HG03558 (cell line): ENCODE results near the gene CCL5.

Experiments
- ATAC-seq: cut with Tn5 transposase; IDR thresholded peaks from one replicate; pipeline ENCODE4 v1.9.1; 2021; ENCODE audit warnings: moderate number of reproducible peaks; ENCODE audit not compliant: unreplicated experiment; ENCODE audit errors: extremely low read depth

Gene CCL5

GRCh38 chr17:35879773-35880654 is at the start of gene CCL5:
CCL5 (minus strand) TSS chr17:35880360.
- ATAC-seq: peak; percentile 66

DNA sequence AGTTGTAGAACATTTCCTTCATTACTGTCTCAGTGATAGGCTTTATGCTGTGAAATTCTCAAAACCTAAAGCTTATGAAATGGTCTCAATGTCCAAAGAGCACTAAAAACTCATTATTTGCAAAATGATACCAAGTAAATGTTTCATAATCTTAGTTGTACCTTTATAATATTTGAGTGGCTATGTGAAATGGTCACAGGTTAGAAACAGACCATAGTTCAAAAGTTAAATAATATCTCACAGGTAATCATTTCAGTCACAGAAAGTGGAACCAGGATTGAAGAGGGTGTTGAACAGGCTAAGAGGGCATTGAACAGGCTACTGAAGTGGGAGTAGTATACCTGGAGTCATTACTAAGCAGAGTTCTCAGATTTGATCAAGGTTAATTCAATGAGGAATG is 47.6 kb upstream of the CCL5 start:
- ATAC-seq: no peak

DNA sequence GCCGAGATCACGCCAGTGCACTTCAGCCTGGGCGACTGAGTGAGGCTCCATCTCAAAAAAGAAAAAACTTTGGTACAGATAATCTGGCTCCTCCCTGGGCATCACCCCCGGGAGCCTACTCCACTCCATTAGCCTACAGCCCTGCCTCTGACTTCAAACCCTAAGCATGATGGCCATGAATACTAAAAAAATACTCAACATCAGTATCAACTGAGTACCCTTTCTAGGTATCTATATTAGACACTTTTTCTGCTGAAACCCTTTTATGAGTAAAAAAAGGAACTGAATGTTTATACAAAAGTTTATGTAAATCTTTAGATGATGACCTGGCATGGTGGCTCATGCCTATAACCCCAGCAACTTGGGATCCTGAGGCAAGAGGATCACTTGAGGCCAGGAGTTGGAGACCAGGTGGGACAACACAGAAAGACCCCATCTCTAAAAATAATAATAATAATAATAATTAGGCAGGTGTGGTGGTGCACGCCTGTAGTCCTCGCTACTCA is 43.5 kb upstream of the CCL5 start:
- no peak for ATAC-seq

DNA sequence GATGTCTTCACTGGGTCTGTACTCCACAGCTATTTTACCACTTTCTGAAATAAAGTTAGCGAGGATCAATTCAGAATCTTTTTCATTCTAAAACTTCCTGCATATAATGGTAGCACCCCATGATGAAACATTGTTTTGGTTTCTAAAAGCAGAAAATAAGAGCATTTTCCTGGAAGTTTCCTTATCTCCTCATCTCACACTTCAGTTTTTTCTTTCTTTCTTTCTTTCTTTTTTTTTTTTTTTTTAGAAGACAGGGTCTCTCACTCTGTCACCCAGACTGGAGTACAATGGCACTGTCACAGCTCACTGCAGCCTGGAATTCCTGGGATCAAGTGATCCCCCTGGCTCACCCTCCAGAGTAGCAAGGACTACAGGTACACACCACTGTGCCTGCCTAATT is 40.1 kb upstream of the CCL5 start:
- ATAC-seq: no peak

DNA sequence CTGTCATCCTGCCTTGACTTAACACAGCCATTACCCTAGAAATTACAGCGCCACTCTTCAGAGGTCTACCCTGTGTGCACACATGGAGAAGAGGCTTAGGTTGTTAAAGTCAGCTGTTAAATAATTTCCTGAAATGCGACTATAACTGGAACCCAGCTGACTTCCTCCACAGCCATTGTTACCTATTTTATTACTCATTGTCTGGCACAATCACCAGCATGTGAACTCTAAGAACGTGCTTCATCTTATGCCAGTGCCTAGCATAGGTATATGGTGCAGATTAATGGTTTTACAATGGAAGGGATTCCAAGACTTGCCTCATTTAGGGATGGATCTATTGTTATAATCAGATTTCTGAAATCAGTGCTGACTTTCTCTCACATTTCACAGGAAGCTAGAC is 38.5 kb upstream of the CCL5 start:
- ATAC-seq: no peak

- no peak for ATAC-seq
These were observed 37.5 kb upstream of the CCL5 start for GRCh38 chr17:35917519-35918213.

- ATAC-seq: no peak
These were observed 35.2 kb upstream of the CCL5 start for GRCh38 chr17:35915153-35915964.

DNA sequence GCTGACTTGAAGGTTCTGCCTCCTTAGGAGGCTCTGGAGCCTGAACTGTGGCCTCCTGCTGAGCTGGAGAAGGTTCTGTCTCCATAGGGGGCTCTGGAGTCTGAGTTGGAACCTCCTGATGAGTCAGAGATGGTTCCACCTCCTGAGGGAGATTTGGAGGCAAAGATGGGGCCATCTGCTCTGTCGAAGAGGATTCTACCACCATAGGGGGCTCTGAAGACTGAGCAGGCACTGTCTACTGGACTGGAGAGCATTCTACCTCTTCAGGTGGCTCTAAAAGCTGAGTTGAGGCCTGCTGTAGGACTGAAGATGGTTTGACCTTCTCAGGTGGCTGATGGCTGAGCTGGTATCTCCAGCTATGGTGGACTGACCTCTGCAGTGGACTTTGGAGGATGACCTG is 34.2 kb upstream of the CCL5 start:
- ATAC-seq: no peak

- no peak for ATAC-seq
These were observed 33.4 kb upstream of the CCL5 start for GRCh38 chr17:35913609-35914008.

GRCh38 chr17:35912942-35913341 is 32.8 kb upstream of the CCL5 start:
- no peak for ATAC-seq

DNA sequence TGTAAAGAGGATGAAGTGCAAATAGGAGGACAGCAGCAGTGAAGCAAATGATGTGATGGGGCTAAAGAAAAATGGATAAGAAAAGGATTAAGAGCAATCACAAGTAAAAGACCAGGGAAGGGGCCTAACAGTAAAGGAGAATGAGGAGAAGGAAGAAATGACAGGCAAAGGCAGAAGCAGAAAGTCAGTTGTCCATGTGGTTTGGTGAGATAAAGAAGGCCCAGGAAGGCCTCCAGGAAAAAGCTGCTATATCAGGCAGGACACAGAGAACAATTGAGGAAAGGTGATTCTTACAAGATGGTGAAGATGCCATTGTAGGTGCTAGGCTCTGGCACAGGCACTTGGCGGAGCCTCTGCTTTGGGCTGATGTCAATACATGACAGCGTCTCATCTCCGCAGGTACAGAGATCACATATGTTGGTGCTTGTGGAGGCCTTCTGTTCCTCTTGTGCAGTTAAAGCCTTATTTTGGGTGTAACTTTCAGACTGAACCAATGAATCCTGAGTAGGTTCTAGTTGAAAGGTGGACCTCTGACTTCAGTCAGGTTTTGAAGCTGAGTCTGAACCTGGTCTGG is 32.3 kb upstream of the CCL5 start:
- no peak for ATAC-seq

- ATAC-seq: no peak
These were observed 29.2 kb upstream of the CCL5 start for GRCh38 chr17:35909408-35909807.

- no peak for ATAC-seq
These were observed 27.5 kb upstream of the CCL5 start for GRCh38 chr17:35907691-35908090.

- no peak for ATAC-seq
These were observed 26.9 kb upstream of the CCL5 start for GRCh38 chr17:35906926-35907637.

GRCh38 chr17:35906191-35906925 is 26.2 kb upstream of the CCL5 start:
- ATAC-seq: no peak

- no peak for ATAC-seq
These were observed 23.3 kb upstream of the CCL5 start for GRCh38 chr17:35903451-35903850.

DNA sequence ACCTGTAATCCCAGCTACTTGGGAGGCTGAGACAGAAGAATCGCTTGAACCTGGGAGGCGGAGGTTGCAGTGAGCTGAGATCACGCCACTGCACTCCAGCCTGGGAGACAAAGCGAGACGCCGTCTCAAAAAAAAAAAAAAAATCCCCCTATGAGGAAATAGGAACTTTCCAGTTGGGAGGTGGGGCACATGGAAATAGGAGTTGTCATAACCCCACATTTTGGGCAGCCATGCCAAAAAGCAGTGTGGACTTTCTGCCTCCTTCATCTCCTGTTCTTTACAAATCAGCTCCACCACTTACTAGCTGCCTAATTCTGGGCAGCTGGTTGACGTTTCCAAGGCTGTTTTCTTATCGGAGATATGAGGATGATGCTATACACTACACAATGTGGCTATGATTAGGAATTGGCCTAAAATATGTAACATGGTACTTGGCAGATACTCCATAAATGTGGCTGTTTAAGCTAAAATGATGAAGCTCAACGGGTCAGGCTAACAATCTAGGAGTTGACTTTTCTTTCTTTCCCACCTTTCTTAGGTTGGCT is 21.5 kb upstream of the CCL5 start:
- ATAC-seq: no peak

GRCh38 chr17:35900708-35901480 is 20.7 kb upstream of the CCL5 start:
- no peak for ATAC-seq
